Measurements from ENCODE around the gene LAG3.
A peak's percentile ranks its signal among the peaks of the same experiment; 100 is the strongest.

LAG3 gene

GRCh38 chr12:6775185-6776174, 3.2 kb downstream of the LAG3 start:
- no peak for TF ChIP-seq CTCF (IDR thresholded peaks at IDR 0.05; ENCODE audit: low read depth, low read length, missing control alignments)
- DNase-seq, result no peak
- in situ Hi-C loops (cut with HindIII; ENCODE audit: low pct_ligation_motif_present, low sequenced_read_pairs), result no loop called here
- H3K27me3 ChIP-seq (replicated peaks), result no peaks in the 10 kb centered on the region
- no peak overlapping the region for H3K4me3 ChIP-seq (ENCODE audit: low read depth, low read length)
- H3K36me3 ChIP-seq (replicated peaks), result peaks cover 8% of the 10 kb centered on the region
- no peak overlapping the region for H3K27ac ChIP-seq

- in situ Hi-C loops (cut with HindIII; ENCODE audit: low pct_ligation_motif_present, low sequenced_read_pairs), result no loop called here
These were observed 5.1 kb downstream of the LAG3 start for GRCh38 chr12:6777386-6777785.

GRCh38 chr12:6778217-6778573, 5.9 kb downstream of the LAG3 start:
- H3K4me3 ChIP-seq (ENCODE audit: low read depth, low read length), result peak overlapping the region; percentile 5
- DNase-seq, result no peak
- no peak overlapping the region for H3K27ac ChIP-seq
- in situ Hi-C loops (cut with HindIII; ENCODE audit: low pct_ligation_motif_present, low sequenced_read_pairs), result no loop called here
- H3K36me3 ChIP-seq (replicated peaks), result no peaks in the 10 kb centered on the region
- no peaks in the 10 kb centered on the region for H3K27me3 ChIP-seq (replicated peaks)
- no peak for TF ChIP-seq CTCF (IDR thresholded peaks at IDR 0.05; ENCODE audit: low read depth, low read length, missing control alignments)

More at GRCh38 chr12:6777386-6777785, 5.1 kb downstream of the LAG3 start:
- TF ChIP-seq CTCF (IDR thresholded peaks at IDR 0.05; ENCODE audit: low read depth, low read length, missing control alignments), result no peak
- Histone ChIP-seq H3K36me3 (replicated peaks) (no peaks in the 10 kb centered on the region), H3K27ac (no peak overlapping the region), H3K4me3 (ENCODE audit: low read depth, low read length) (no peak overlapping the region), H3K27me3 (replicated peaks) (no peaks in the 10 kb centered on the region)
- no peak for DNase-seq

- Histone ChIP-seq H3K27ac (no peak overlapping the region), H3K27me3 (replicated peaks) (no peaks in the 10 kb centered on the region), H3K4me3 (ENCODE audit: low read depth, low read length) (peak overlapping the region; percentile 50), H3K36me3 (replicated peaks) (no peaks in the 10 kb centered on the region)
- DNase-seq, result peak; percentile 87
- TF ChIP-seq CTCF (IDR thresholded peaks at IDR 0.05; ENCODE audit: low read depth, low read length, missing control alignments), result peak; percentile 97
- in situ Hi-C loops (cut with HindIII; ENCODE audit: low pct_ligation_motif_present, low sequenced_read_pairs), result no loop called here
These were observed 6.5 kb downstream of the LAG3 start for GRCh38 chr12:6778574-6779550.

GRCh38 chr12:6779708-6780432, 7.5 kb downstream of the LAG3 start:
- in situ Hi-C loops (cut with HindIII; ENCODE audit: low pct_ligation_motif_present, low sequenced_read_pairs), result no loop called here
- no peak overlapping the region for H3K27ac ChIP-seq
- no peak for DNase-seq

More at GRCh38 chr12:6779708-6780432, 7.5 kb downstream of the LAG3 start:
- Histone ChIP-seq H3K4me3 (ENCODE audit: low read depth, low read length) (no peak overlapping the region), H3K27me3 (replicated peaks) (no peaks in the 10 kb centered on the region), H3K36me3 (replicated peaks) (no peaks in the 10 kb centered on the region)
- TF ChIP-seq CTCF (IDR thresholded peaks at IDR 0.05; ENCODE audit: low read depth, low read length, missing control alignments), result no peak
